Endometrium (tissue), 2 donors: ENCODE results near the gene E2F2.
"Not testable (repeated sequence)": the region's sequence is repeated elsewhere in the genome, so short reads cannot be mapped to it uniquely, and the experiment has no call there.

Experiments used
- FAIRE-seq: peaks from 2 replicates; lab custom pipeline; 2012; peaks lifted over from hg19 to GRCh38; lab: Jason Lieb, UNC
- donor health status: control.
- donor health status: control.

E2F2 gene

GRCh38 chr1:23546897-23547584 is 16.0 kb upstream of the E2F2 start:
- no peak for FAIRE-seq

- FAIRE-seq, result no peak
Observed at GRCh38 chr1:23545851-23546250, 14.8 kb upstream of the E2F2 start.

- FAIRE-seq, result peak; percentile 4
Observed at GRCh38 chr1:23544444-23545389, 13.7 kb upstream of the E2F2 start.

GRCh38 chr1:23543707-23544443 is 12.8 kb upstream of the E2F2 start:
- no peak for FAIRE-seq

GRCh38 chr1:23542940-23543339 is 11.9 kb upstream of the E2F2 start:
- FAIRE-seq, result not testable (repeated sequence)

- FAIRE-seq, result no peak
Observed at GRCh38 chr1:23539698-23540266, 8.7 kb upstream of the E2F2 start.

GRCh38 chr1:23537296-23537973 is 6.4 kb upstream of the E2F2 start:
- FAIRE-seq, result no peak

GRCh38 chr1:23533246-23534023 is 2.4 kb upstream of the E2F2 start:
- no peak for FAIRE-seq

- FAIRE-seq, result no peak
Observed at GRCh38 chr1:23531562-23532094, 595 bp upstream of the E2F2 start.

- no peak for FAIRE-seq
Observed at GRCh38 chr1:23530087-23530746, 816 bp downstream of the E2F2 start.

GRCh38 chr1:23529146-23530086 is 1.6 kb downstream of the E2F2 start:
- no peak for FAIRE-seq

GRCh38 chr1:23528250-23528978 is 2.6 kb downstream of the E2F2 start:
- FAIRE-seq, result no peak

- no peak for FAIRE-seq
Observed at GRCh38 chr1:23527900-23528249, 3.2 kb downstream of the E2F2 start.

- FAIRE-seq, result no peak
Observed at GRCh38 chr1:23527366-23527765, 3.7 kb downstream of the E2F2 start.

GRCh38 chr1:23526329-23527041 is 4.5 kb downstream of the E2F2 start:
- no peak for FAIRE-seq

- FAIRE-seq, result no peak
Observed at GRCh38 chr1:23525558-23526250, 5.3 kb downstream of the E2F2 start.
